Activated CD8-positive, alpha-beta memory T cell treated with anti-CD3 and anti-CD28 coated beads for 48 hours (primary cell): ENCODE data around the gene PTPRZ1.

Experiments
- DNase-seq, 3 experiments: peaks; one replicate each; pipeline ENCODE4 v3.0.0-alpha.2; 2020; ENCODE audit warnings: low read depth in 2 of 3, low spot score in 2 of 3

The PTPRZ1 gene

GRCh38 chr7:122040147-122040546 lies 167.2 kb downstream of the PTPRZ1 start:
- no peak for DNase-seq

GRCh38 chr7:122046402-122046801 lies 173.4 kb downstream of the PTPRZ1 start:
- DNase-seq: no peak

GRCh38 chr7:122054393-122054792 lies 181.4 kb downstream of the PTPRZ1 start:
- no peak for DNase-seq

GRCh38 chr7:122055073-122055472 lies 182.1 kb downstream of the PTPRZ1 start:
- no peak for DNase-seq

- no peak for DNase-seq
Measured at GRCh38 chr7:122056977-122057376, 184.0 kb downstream of the PTPRZ1 start.

GRCh38 chr7:122059542-122059941 lies 186.6 kb downstream of the PTPRZ1 start:
- no peak for DNase-seq

GRCh38 chr7:122063146-122063545 lies 190.2 kb downstream of the PTPRZ1 start:
- DNase-seq: no peak

GRCh38 chr7:122064971-122065370 lies 192.0 kb downstream of the PTPRZ1 start:
- no peak for DNase-seq

- no peak for DNase-seq
Measured at GRCh38 chr7:122067077-122067476, 194.1 kb downstream of the PTPRZ1 start.

- no peak for DNase-seq
Measured at GRCh38 chr7:122068046-122068445, 195.1 kb downstream of the PTPRZ1 start.

- no peak for DNase-seq
Measured at GRCh38 chr7:122068999-122069398, 196.0 kb downstream of the PTPRZ1 start.

GRCh38 chr7:122070062-122070461 lies 197.1 kb downstream of the PTPRZ1 start:
- no peak for DNase-seq

GRCh38 chr7:122070834-122071233 lies 197.9 kb downstream of the PTPRZ1 start:
- DNase-seq: no peak

GRCh38 chr7:122072272-122072671 lies 199.3 kb downstream of the PTPRZ1 start:
- no peak for DNase-seq

- DNase-seq: no peak
Measured at GRCh38 chr7:122072924-122073599, 200.1 kb downstream of the PTPRZ1 start.

- no peak for DNase-seq
Measured at GRCh38 chr7:122073635-122074034, 200.7 kb downstream of the PTPRZ1 start.

GRCh38 chr7:122082160-122082559 lies 209.2 kb downstream of the PTPRZ1 start:
- no peak for DNase-seq

GRCh38 chr7:122082670-122083069 lies 209.7 kb downstream of the PTPRZ1 start:
- no peak for DNase-seq

GRCh38 chr7:122092964-122093797 lies 220.2 kb downstream of the PTPRZ1 start:
- DNase-seq: peak in 1 of 3 experiments; percentile 2

GRCh38 chr7:122094549-122094948 lies 221.6 kb downstream of the PTPRZ1 start:
- no peak for DNase-seq

- DNase-seq: no peak
Measured at GRCh38 chr7:122095642-122096041, 222.7 kb downstream of the PTPRZ1 start.

GRCh38 chr7:122100021-122100420 lies 227.1 kb downstream of the PTPRZ1 start:
- no peak for DNase-seq
